A172 (cell line): ENCODE measurements around the gene ADAD2. TPM values are rescaled to one million over a fixed set of nuclear protein-coding genes. Genes with fewer than 3 reads are reported as not detected.
"Not testable (repeated sequence)": the region's sequence is repeated elsewhere in the genome, so short reads cannot be mapped to it uniquely, and the experiment has no call there.

ENCODE experiments used
- DNase-seq: peaks from one replicate; pipeline ENCODE4 v3.0.0-alpha.2; 2015; ENCODE audit warnings: low spot score
- total RNA-seq: library from RNA; depleted of rRNA; stranded (reverse); fragments of >200 nt; shearing (Covaris generic); gene quantifications from 2 replicates; pipeline ENCODE4 v1.2.3, GENCODE V29; 2014

ADAD2 gene
- total RNA-seq, 1 experiment from 2014 or later, result not detected

- no peak for DNase-seq
Measured at GRCh38 chr16:84195201-84196093, 4.5 kb downstream of the ADAD2 start.

DNA sequence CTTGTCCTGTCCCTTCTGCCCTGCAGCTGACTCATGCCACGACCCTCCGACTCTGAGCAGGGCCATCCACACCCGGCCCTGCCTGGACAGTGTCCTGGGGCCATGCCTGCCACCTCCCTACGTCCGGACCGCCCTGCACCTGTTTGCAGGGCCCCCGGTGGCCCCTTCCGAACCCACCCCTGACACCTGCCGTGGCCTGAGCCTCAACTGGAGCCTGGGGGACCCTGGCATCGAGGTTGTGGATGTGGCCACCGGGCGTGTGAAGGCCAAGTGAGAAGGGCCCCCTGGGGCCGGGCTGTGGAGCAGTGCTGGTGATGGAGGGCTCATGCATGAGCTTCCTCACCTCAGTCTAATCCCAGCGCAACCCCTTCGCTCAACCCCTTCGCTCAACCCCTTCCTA, 5.1 kb downstream of the ADAD2 start:
- no peak for DNase-seq

GRCh38 chr16:84196727-84197394, 5.9 kb downstream of the ADAD2 start:
- no peak for DNase-seq

DNA sequence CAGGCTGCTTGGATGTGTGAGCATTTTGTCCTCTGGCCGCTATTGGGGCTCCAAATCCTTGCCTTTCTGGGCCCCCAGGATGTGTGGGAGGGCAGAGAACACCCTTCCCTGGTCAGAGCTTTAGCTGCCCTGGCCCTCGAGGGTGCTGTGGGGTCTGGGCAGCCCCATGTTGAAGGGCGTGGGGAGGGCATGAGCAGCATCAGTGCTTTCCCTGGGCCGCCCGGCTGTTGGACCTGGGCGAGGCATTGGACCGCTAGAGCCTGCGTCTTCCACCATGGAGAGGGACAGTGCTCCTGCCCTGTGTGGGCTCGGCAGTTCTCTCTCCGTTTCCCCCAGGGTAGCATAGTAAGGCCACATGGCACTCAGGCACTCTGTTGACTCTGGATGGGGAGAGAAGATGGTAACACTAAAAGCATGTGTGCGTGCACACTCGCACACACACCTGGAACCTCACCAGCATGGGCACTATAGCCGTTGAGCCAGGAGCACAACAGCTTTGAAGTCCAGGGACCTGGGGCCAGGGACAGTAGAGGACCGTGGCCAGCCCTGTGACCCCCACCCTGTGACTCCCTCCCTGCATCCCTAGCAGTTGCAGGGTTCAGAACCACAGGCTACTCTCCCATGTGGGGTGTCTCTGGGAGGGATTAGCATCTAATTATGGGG, 6.6 kb downstream of the ADAD2 start:
- no peak for DNase-seq

- DNase-seq, result peak; percentile 87
Measured at GRCh38 chr16:84198401-84198800, 7.4 kb downstream of the ADAD2 start.

- DNase-seq, result no peak
Measured at GRCh38 chr16:84199097-84199496, 8.1 kb downstream of the ADAD2 start.

DNA sequence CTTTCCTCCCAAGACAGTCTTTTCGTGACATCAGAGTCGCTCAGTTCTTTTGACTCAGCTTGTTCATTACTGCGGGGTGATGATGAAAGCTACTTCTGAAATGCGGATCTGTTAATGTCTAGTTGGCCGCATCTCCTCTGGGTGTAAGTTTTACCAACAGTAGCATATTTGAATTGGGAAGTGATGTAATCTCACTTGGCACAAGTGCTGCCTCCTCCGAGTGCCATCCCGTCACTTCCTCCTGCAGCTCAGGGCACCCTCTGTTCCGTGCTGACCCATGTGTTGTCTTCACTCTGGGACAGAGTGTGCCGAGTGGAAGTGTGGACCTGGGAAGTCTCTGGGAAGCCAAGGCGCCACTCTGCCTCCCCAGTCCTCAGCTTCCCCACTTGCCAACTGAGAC, 8.9 kb downstream of the ADAD2 start:
- no peak for DNase-seq

- not testable (repeated sequence) for DNase-seq
Measured at GRCh38 chr16:84204551-84204950, 13.6 kb downstream of the ADAD2 start.

- DNase-seq, result not testable (repeated sequence)
Measured at GRCh38 chr16:84205123-84205522, 14.2 kb downstream of the ADAD2 start.

DNA sequence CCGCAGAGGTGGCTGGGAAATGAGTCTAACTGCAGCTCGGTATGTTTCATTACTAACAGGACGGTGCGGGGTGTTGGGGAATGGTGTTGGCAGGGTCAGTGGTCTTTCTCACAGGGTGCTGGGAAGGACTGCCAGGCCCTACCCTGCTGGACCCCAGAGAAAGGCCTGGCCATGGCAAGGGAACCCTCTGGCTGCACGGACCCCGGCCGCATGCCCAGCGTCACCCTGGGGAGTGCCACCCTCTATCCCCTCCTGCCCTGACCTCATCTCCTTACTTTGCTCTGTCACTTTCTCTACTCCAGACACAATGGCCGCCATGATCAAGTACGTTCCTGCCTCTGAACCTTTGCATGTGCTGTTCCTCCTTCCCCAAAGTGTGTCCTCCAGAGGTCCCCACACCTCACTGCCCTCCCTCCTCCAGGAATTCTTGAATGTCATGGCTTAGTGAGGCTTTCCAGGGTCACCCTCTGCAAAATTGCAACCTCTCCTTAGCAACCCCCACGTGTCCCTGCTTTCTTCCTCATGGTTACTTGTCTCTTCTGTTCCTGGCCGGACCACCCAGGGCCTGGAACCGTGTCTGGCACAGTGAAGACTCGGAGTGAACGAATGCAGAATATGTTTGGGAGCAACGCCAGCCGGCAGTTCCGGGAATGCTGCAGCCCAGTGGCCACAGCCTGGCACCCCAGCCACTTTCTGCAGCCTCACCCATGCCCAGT, 15.2 kb downstream of the ADAD2 start:
- DNase-seq, result no peak

DNA sequence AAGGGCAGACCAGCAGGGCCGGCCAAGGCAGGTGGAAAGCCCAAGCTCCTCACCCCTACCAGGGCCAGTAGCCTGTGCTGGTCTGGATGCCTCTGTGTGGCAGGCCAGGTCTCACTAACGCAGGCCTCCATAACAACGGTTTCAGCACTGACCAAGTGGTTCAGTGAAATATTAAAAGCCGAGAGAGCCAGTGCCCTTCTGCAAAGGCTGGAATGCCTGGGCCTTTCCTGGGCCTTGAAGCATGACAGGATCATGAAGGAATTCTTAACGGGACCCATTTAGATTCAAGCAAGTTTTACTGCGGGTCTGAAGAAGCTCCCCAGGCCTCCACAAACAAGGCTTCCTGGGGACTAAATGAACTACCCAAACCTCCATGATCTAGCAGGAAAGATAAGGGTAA, 16.3 kb downstream of the ADAD2 start:
- no peak for DNase-seq

DNA sequence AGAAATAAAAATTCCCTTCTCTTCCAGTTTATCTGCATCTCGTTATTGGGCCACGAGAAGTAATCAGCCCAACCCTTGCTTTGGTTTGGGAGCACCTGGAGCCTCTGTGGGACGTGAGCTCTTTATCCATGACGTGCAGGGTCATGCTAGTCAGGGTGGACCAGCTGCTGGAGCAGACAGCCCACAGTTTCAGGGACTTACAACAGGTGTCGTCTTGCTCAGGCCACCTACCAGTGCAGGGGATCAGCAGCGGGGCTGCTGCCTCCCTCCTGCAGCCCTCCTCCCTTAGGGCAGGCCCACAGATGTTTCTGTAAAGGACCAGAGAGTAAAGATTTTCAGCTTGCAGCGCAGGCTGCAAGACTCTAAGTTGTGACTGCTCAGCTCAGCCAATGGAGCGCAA, 16.9 kb downstream of the ADAD2 start:
- no peak for DNase-seq

DNA sequence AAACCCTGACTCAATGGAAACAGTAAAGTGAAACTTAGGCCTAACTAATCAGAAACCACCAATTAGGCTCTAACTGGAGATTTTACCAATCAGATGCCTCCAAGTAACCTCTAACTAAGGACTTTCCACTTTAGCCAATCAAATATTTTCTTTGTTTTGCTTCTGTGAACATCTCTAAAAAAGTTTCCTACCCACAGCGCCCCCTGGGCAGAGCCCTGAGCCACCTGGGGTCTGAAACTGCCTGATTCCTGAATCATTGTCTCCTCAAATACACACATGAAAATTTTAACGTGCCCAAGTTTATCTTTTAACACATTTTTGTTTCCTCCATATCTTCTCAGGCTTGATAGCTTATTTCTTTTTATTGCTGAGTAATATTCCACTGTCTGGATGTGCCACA, 19.0 kb downstream of the ADAD2 start:
- DNase-seq, result no peak

DNA sequence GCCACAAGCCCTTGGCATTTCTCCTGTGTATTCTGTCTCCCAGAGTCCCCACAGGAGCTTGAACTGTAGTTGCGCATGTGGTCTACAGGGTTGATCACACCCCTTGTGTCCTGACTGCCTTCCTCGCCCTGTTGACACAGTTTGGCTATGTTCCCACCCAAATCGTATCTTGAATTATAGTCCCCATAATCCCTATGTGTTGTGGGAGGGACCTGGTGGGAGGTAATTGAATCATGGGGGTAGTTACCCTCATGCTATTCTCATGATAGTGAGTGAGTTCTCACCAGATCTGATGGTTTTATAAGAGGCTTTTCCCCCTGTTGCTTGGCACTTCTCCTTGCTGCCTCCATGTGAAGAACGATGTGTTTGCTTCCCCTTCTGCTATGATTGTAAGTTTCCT, 21.2 kb downstream of the ADAD2 start:
- DNase-seq, result no peak

DNA sequence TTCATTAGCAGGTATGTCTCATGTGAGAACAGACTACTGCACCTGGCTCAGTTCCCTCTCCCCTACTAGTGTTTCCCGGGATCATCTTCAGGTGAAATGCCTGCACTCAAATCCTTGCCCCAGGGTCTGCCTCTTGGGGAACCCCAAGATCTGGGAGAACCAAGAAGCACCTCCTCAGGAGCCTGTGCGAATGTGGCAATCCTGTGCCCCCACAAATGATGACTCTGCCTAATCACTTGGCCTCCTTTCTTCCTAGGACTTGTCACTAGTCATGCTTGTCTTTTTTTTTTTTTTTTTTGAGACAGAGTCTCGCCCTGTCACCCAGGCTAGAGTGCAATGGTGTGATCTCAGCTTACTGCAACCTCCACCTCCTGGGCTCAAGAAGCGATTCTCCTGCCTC, 21.7 kb downstream of the ADAD2 start:
- no peak for DNase-seq

GRCh38 chr16:84214451-84215066, 23.6 kb downstream of the ADAD2 start:
- DNase-seq, result no peak

- DNase-seq, result no peak
Measured at GRCh38 chr16:84215531-84215930, 24.6 kb downstream of the ADAD2 start.

GRCh38 chr16:84216144-84216543, 25.2 kb downstream of the ADAD2 start:
- not testable (repeated sequence) for DNase-seq

GRCh38 chr16:84218176-84218823, 27.3 kb downstream of the ADAD2 start:
- no peak for DNase-seq

DNA sequence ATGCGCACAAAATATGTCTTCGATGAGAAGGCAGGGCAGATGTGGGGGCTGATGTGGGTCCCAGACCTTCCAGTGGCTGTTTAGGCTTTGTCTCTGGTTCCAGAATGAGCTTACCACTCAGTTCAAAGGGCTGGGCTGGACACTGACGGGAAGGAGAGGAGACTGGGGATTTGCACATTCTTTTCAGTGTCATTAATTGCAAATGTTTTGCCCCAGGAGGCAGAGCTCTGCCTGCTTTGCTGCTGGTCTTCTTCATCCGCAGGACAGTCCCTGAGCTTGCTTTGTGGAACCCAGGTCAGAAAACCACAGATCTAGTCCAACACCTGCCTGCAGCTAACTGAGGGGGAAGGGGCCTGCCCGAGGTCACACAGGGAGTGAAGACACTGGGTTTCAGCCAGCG, 28.0 kb downstream of the ADAD2 start:
- DNase-seq, result no peak

DNA sequence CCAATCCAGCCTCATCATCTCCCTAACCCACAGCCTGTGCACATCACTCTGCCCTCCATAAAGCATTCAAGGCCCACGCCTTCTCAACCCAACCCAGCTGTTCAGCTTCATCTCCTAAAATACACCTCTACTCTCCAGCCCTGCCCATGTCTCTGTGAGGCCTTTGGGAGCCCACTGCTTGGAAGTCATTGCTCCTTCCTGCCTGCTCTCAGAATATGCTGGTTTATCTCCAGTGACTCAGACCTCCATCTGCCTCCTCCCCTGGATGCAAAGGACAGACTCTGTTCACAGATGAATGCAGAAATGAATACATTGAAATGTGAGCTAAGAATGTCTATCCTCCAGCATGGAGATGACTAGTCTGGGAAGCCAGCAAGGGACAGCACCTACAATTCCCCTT, 29.9 kb downstream of the ADAD2 start:
- peak; percentile 48 for DNase-seq
